ENCODE results near the gene PGM1.

PGM1 gene

DNA sequence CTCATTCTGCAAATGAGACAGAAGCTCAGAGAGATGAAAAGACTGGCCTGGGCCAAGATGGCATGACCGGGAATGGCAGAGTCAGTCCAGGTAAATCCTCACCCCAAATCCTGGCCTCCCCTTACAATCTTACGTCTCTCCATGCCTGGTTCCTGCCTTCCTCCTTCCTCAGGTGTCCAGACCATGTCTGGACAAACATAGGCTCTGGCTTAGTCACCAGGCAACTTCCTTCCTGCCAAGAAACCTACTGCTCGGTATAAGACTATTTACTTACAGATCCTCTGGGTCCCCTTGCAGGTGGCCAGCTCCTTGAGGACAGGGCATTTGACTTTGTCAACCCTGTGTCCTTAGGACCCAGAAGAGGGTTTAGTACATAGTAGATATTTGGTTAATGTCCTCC lies 111.2 kb downstream of the PGM1 start:
- H3K27me3 Mint-ChIP-seq (ENCODE audit: low read depth, poor library complexity), result peaks cover 9% of the 10 kb centered on the region
- H3K27ac Mint-ChIP-seq, result no peak overlapping the region
- no peaks in the 10 kb centered on the region for H3K9me3 Mint-ChIP-seq
- H3K4me3 Mint-ChIP-seq, result no peak overlapping the region
- TF ChIP-seq, protein P1, sequence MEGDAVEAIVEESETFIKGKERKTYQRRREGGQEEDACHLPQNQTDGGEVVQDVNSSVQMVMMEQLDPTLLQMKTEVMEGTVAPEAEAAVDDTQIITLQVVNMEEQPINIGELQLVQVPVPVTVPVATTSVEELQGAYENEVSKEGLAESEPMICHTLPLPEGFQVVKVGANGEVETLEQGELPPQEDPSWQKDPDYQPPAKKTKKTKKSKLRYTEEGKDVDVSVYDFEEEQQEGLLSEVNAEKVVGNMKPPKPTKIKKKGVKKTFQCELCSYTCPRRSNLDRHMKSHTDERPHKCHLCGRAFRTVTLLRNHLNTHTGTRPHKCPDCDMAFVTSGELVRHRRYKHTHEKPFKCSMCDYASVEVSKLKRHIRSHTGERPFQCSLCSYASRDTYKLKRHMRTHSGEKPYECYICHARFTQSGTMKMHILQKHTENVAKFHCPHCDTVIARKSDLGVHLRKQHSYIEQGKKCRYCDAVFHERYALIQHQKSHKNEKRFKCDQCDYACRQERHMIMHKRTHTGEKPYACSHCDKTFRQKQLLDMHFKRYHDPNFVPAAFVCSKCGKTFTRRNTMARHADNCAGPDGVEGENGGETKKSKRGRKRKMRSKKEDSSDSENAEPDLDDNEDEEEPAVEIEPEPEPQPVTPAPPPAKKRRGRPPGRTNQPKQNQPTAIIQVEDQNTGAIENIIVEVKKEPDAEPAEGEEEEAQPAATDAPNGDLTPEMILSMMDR (IDR thresholded peaks at IDR 0.05), result no peak
- DNase-seq, result no peak
- H3K36me3 Mint-ChIP-seq (ENCODE audit: low read depth), result no peaks in the 10 kb centered on the region
- H3K4me1 Mint-ChIP-seq, result peaks cover 42% of the 10 kb centered on the region

DNA sequence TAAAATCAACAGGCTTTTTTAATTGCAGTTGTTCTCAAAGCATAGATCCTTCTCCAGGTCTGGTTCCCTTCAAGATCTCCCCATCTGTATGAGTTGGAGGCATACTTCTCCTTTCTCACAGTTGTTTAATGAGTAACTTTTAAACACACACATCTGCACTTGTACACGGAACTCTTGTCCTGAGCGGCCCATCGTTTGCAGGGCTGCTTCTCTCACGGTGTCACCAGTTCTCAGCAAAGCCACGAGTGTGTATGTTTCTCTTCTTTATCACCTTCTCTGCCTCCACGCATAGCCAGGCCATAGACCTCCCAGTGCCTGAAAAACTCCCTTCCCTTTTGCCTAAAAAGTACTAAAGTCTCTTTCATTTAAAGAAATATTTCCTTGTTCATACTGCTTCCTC lies 111.9 kb downstream of the PGM1 start:
- Mint-ChIP-seq H3K4me3 (no peak overlapping the region), H3K36me3 (ENCODE audit: low read depth) (no peaks in the 10 kb centered on the region), H3K9me3 (no peaks in the 10 kb centered on the region), H3K27me3 (ENCODE audit: low read depth, poor library complexity) (peaks cover 12% of the 10 kb centered on the region), H3K27ac (no peak overlapping the region), H3K4me1 (peaks cover 45% of the 10 kb centered on the region)
- TF ChIP-seq, protein P1 (IDR thresholded peaks at IDR 0.05), result no peak
- DNase-seq, result no peak

DNA sequence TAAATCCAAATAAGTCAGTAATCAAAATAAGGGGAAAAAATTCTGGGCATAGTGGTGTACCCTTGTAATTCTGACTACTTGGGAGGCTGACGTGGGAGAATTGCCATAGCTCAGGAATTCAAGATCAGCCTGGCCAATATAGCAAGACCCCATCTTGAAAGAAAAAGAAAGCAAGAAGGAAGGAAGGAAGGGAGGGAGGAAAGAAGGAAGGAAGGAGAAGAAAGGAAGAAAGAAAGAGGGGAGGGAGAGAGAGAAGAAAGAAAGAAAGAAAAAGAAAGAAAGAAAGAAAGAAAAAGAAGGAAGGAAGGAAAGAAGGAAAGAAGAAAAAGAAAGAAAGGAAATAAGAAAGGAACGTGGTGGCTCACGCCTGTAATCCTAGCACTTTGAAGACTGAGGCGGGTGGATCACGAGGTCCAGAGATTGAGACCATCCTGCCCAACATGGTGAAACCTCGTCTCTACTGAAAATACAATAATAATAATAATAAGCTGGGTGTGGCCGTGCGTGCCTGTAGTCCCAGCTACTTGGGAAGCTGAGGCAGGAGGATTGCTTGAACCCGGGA lies 116.1 kb downstream of the PGM1 start:
- DNase-seq, result no peak
- Mint-ChIP-seq H3K36me3 (ENCODE audit: low read depth) (no peaks in the 10 kb centered on the region), H3K9me3 (no peaks in the 10 kb centered on the region), H3K4me1 (peaks cover 37% of the 10 kb centered on the region), H3K27me3 (ENCODE audit: low read depth, poor library complexity) (peaks cover 8% of the 10 kb centered on the region), H3K4me3 (no peak overlapping the region), H3K27ac (no peak overlapping the region)
- TF ChIP-seq, protein P1 (IDR thresholded peaks at IDR 0.05), result no peak
